Sigmoid colon (tissue), 4 donors: ENCODE measurements around the gene CCDC85B.

Source experiments
- POLR2AphosphoS5 ChIP-seq, 4 donors: sonication (generic); formaldehyde crosslinking; IDR thresholded peaks; one replicate each; pipeline ENCODE4 v1.6.1; 2017; ENCODE audit warnings: antibody characterized with exemption in 4 of 4
- TF ChIP-seq, protein P1 (sequence below), 4 experiments: fragments of 450-650 bp in 3 of 4; fragments of 200-600 bp in 1 of 4; IDR thresholded peaks; one replicate each; pipeline ENCODE4 v1.5.1; 2016 to 2019; ENCODE audit warnings: antibody characterized with exemption in 4 of 4, mild to moderate bottlenecking in 3 of 4, moderate library complexity in 2 of 4

- TF ChIP-seq, protein P1, sequence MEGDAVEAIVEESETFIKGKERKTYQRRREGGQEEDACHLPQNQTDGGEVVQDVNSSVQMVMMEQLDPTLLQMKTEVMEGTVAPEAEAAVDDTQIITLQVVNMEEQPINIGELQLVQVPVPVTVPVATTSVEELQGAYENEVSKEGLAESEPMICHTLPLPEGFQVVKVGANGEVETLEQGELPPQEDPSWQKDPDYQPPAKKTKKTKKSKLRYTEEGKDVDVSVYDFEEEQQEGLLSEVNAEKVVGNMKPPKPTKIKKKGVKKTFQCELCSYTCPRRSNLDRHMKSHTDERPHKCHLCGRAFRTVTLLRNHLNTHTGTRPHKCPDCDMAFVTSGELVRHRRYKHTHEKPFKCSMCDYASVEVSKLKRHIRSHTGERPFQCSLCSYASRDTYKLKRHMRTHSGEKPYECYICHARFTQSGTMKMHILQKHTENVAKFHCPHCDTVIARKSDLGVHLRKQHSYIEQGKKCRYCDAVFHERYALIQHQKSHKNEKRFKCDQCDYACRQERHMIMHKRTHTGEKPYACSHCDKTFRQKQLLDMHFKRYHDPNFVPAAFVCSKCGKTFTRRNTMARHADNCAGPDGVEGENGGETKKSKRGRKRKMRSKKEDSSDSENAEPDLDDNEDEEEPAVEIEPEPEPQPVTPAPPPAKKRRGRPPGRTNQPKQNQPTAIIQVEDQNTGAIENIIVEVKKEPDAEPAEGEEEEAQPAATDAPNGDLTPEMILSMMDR (IDR thresholded peaks at IDR 0.05) = no peak
- no peak for TF ChIP-seq POLR2AphosphoS5 (IDR thresholded peaks at IDR 0.05)
These were observed 8.1 kb upstream of the CCDC85B start for GRCh38 chr11:65882120-65883057.
